Measurements from ENCODE around the gene SOX6. TPM values are rescaled to one million over a fixed set of nuclear protein-coding genes. Genes with fewer than 3 reads are reported as not detected.

The SOX6 gene
- total and polyA plus RNA-seq, 2 of the 13 experiments (the other 11 are each of a cell fraction or from before 2014, with no cell fraction given): 2.6 to 11.2 TPM

DNA sequence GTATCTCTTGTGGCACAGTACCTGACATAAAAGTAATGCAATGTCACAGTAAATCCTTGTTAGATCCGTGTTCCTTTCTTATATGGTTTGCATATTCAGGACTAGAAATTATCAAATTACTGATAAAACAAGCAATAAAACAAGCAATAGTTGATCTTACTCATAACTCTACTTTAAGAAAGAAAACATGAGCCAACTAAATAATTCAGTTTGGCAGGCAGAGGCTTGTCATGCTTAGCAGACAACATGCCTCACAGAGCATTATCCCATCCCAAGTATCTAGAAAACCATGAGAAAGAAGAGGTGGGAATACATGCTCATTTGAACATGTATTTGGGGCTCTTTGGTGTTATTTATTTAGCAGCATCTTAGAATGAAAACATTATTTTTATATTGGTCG lies 241.9 kb downstream of the SOX6 start (continued):
- TF ChIP-seq, protein P1, sequence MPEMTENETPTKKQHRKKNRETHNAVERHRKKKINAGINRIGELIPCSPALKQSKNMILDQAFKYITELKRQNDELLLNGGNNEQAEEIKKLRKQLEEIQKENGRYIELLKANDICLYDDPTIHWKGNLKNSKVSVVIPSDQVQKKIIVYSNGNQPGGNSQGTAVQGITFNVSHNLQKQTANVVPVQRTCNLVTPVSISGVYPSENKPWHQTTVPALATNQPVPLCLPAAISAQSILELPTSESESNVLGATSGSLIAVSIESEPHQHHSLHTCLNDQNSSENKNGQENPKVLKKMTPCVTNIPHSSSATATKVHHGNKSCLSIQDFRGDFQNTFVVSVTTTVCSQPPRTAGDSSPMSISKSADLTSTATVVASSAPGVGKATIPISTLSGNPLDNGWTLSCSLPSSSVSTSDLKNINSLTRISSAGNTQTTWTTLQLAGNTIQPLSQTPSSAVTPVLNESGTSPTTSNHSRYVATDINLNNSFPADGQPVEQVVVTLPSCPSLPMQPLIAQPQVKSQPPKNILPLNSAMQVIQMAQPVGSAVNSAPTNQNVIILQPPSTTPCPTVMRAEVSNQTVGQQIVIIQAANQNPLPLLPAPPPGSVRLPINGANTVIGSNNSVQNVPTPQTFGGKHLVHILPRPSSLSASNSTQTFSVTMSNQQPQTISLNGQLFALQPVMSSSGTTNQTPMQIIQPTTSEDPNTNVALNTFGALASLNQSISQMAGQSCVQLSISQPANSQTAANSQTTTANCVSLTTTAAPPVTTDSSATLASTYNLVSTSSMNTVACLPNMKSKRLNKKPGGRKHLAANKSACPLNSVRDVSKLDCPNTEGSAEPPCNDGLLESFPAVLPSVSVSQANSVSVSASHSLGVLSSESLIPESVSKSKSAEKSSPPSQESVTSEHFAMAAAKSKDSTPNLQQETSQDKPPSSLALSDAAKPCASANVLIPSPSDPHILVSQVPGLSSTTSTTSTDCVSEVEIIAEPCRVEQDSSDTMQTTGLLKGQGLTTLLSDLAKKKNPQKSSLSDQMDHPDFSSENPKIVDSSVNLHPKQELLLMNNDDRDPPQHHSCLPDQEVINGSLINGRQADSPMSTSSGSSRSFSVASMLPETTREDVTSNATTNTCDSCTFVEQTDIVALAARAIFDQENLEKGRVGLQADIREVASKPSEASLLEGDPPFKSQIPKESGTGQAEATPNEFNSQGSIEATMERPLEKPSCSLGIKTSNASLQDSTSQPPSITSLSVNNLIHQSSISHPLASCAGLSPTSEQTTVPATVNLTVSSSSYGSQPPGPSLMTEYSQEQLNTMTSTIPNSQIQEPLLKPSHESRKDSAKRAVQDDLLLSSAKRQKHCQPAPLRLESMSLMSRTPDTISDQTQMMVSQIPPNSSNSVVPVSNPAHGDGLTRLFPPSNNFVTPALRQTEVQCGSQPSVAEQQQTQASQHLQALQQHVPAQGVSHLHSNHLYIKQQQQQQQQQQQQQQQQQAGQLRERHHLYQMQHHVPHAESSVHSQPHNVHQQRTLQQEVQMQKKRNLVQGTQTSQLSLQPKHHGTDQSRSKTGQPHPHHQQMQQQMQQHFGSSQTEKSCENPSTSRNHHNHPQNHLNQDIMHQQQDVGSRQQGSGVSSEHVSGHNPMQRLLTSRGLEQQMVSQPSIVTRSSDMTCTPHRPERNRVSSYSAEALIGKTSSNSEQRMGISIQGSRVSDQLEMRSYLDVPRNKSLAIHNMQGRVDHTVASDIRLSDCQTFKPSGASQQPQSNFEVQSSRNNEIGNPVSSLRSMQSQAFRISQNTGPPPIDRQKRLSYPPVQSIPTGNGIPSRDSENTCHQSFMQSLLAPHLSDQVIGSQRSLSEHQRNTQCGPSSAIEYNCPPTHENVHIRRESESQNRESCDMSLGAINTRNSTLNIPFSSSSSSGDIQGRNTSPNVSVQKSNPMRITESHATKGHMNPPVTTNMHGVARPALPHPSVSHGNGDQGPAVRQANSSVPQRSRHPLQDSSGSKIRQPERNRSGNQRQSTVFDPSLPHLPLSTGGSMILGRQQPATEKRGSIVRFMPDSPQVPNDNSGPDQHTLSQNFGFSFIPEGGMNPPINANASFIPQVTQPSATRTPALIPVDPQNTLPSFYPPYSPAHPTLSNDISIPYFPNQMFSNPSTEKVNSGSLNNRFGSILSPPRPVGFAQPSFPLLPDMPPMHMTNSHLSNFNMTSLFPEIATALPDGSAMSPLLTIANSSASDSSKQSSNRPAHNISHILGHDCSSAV (CRISPR knock-in tag; IDR thresholded peaks at IDR 0.05; ENCODE audit: borderline replicate concordance): no peak
- TF ChIP-seq, protein P2, sequence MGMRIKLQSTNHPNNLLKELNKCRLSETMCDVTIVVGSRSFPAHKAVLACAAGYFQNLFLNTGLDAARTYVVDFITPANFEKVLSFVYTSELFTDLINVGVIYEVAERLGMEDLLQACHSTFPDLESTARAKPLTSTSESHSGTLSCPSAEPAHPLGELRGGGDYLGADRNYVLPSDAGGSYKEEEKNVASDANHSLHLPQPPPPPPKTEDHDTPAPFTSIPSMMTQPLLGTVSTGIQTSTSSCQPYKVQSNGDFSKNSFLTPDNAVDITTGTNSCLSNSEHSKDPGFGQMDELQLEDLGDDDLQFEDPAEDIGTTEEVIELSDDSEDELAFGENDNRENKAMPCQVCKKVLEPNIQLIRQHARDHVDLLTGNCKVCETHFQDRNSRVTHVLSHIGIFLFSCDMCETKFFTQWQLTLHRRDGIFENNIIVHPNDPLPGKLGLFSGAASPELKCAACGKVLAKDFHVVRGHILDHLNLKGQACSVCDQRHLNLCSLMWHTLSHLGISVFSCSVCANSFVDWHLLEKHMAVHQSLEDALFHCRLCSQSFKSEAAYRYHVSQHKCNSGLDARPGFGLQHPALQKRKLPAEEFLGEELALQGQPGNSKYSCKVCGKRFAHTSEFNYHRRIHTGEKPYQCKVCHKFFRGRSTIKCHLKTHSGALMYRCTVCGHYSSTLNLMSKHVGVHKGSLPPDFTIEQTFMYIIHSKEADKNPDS (CRISPR knock-in tag; IDR thresholded peaks at IDR 0.05): no peak
- TF ChIP-seq, protein P3, sequence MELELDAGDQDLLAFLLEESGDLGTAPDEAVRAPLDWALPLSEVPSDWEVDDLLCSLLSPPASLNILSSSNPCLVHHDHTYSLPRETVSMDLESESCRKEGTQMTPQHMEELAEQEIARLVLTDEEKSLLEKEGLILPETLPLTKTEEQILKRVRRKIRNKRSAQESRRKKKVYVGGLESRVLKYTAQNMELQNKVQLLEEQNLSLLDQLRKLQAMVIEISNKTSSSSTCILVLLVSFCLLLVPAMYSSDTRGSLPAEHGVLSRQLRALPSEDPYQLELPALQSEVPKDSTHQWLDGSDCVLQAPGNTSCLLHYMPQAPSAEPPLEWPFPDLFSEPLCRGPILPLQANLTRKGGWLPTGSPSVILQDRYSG (CRISPR knock-in tag; IDR thresholded peaks at IDR 0.05): no peak
- TF ChIP-seq ESRRA (CRISPR knock-in tag; IDR thresholded peaks at IDR 0.05; ENCODE audit: low read depth) (no peak), ZNF674 (CRISPR knock-in tag; IDR thresholded peaks at IDR 0.05; ENCODE audit: low read depth) (no peak), PLRG1 (conservative IDR thresholded peaks at IDR 0.05) (no peak), HNRNPUL1 (IDR thresholded peaks at IDR 0.05; ENCODE audit: low read depth, low read length) (no peak), ETV6 (CRISPR knock-in tag; conservative IDR thresholded peaks at IDR 0.05) (no peak), FOXA1 (IDR thresholded peaks at IDR 0.05) (no peak), FOXA1 (CRISPR knock-in tag; IDR thresholded peaks at IDR 0.05) (no peak), CERS6 (CRISPR knock-in tag; IDR thresholded peaks at IDR 0.05) (no peak), HNRNPLL (IDR thresholded peaks at IDR 0.05; ENCODE audit: low read depth, low read length, poor library complexity, severe bottlenecking) (no peak), ZNF605 (CRISPR knock-in tag; IDR thresholded peaks at IDR 0.05) (no peak)
- TF ChIP-seq, protein P4, sequence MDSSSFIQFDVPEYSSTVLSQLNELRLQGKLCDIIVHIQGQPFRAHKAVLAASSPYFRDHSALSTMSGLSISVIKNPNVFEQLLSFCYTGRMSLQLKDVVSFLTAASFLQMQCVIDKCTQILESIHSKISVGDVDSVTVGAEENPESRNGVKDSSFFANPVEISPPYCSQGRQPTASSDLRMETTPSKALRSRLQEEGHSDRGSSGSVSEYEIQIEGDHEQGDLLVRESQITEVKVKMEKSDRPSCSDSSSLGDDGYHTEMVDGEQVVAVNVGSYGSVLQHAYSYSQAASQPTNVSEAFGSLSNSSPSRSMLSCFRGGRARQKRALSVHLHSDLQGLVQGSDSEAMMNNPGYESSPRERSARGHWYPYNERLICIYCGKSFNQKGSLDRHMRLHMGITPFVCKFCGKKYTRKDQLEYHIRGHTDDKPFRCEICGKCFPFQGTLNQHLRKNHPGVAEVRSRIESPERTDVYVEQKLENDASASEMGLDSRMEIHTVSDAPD (CRISPR knock-in tag; IDR thresholded peaks at IDR 0.05): no peak
